ENCODE data around the gene PIGR.

Gene PIGR

DNA sequence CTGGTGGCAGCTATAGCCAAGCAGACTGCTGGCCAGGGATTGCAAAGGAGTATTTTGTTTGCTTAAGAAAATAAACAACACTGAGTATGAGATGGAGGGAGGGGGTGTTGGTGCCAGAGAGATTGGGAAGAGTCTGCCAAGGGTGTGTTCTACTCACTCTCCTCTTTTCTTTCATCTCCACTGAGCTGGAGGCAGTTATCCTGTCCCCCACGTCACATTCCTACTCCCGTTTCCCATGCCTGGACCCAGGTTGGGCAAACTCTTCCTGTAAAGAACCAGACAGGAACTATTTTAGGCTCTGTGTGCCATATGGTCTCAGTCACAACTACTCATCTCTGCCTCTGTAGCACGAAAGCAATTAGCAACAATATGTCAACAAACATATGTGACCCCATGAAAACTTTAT lies 50.4 kb downstream of the PIGR start:
- ChIA-PET POLR2A (no interaction called here), CTCF (interaction anchor here (0.7 to 6.4 kb wide), 6 partner anchors 13 to 161 kb away, joined by 3 to 42 read pairs (median 8); partner anchors contain the start of gene IL20)
- no peak for TF ChIP-seq CTCF (IDR thresholded peaks at IDR 0.05; ENCODE audit: insufficient read depth, low read length, missing control alignments)
- DNase-seq (ENCODE audit: low read depth, low spot score) = no peak
- H3K4me3 ChIP-seq (ENCODE audit: low read depth, low read length) = no peak overlapping the region

DNA sequence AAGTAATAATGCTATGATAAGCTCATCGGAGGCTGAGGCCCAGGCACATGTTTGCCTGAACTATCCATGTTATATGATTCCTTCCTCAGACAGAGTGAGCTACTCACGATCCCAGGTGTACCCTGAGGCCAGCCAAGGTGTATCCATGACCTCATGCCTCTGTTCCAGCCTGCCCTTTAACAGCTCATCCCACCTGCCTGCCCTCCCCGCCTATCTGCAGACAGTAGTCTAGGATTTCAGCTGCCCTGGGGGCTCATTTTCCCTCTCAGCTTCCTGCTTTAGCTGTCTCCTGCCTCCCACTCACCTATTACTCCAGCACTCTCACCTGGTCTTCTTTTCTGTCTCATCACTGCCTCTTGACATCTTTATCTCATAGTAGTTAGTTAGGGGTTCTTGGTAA lies 50.9 kb downstream of the PIGR start:
- ChIA-PET POLR2A (no interaction called here), CTCF (interaction anchor here (0.9 to 6.4 kb wide), 5 partner anchors 13 to 86 kb away, joined by 3 to 42 read pairs (median 9); partner anchors contain the start of gene IL20)
- no peak for TF ChIP-seq CTCF (IDR thresholded peaks at IDR 0.05; ENCODE audit: insufficient read depth, low read length, missing control alignments)
- no peak overlapping the region for H3K4me3 ChIP-seq (ENCODE audit: low read depth, low read length)
- DNase-seq (ENCODE audit: low read depth, low spot score) = no peak

- DNase-seq (ENCODE audit: low read depth, low spot score) = no peak
- no peak for TF ChIP-seq CTCF (IDR thresholded peaks at IDR 0.05; ENCODE audit: insufficient read depth, low read length, missing control alignments)
- ChIA-PET POLR2A (interaction anchor here (0.6 kb wide), 1 partner anchor 64 kb away, joined by 3 read pairs; no protein-coding TSS in a partner anchor), CTCF (interaction anchor here (0.8 to 6.1 kb wide), 5 partner anchors 13 to 84 kb away, joined by 3 to 42 read pairs (median 9); partner anchors contain the start of gene IL20)
- H3K4me3 ChIP-seq (ENCODE audit: low read depth, low read length) = no peak overlapping the region
These were observed 52.9 kb downstream of the PIGR start for GRCh38 chr1:206893380-206893779.

GRCh38 chr1:206892351-206892984 lies 53.8 kb downstream of the PIGR start:
- ChIA-PET POLR2A (no interaction called here), CTCF (interaction anchor here (0.8 to 6.1 kb wide), 5 partner anchors 14 to 228 kb away, joined by 3 to 42 read pairs (median 9); partner anchors contain the start of gene IL20)
- H3K4me3 ChIP-seq (ENCODE audit: low read depth, low read length) = no peak overlapping the region
- no peak for TF ChIP-seq CTCF (IDR thresholded peaks at IDR 0.05; ENCODE audit: insufficient read depth, low read length, missing control alignments)
- no peak for DNase-seq (ENCODE audit: low read depth, low spot score)

GRCh38 chr1:206891412-206891811 lies 54.9 kb downstream of the PIGR start:
- no peak overlapping the region for H3K4me3 ChIP-seq (ENCODE audit: low read depth, low read length)
- ChIA-PET POLR2A (no interaction called here), CTCF (interaction anchor here (2.4 kb wide), 1 partner anchor 21 kb away, joined by 13 read pairs; no protein-coding TSS in a partner anchor)
- no peak for TF ChIP-seq CTCF (IDR thresholded peaks at IDR 0.05; ENCODE audit: insufficient read depth, low read length, missing control alignments)
- no peak for DNase-seq (ENCODE audit: low read depth, low spot score)

DNA sequence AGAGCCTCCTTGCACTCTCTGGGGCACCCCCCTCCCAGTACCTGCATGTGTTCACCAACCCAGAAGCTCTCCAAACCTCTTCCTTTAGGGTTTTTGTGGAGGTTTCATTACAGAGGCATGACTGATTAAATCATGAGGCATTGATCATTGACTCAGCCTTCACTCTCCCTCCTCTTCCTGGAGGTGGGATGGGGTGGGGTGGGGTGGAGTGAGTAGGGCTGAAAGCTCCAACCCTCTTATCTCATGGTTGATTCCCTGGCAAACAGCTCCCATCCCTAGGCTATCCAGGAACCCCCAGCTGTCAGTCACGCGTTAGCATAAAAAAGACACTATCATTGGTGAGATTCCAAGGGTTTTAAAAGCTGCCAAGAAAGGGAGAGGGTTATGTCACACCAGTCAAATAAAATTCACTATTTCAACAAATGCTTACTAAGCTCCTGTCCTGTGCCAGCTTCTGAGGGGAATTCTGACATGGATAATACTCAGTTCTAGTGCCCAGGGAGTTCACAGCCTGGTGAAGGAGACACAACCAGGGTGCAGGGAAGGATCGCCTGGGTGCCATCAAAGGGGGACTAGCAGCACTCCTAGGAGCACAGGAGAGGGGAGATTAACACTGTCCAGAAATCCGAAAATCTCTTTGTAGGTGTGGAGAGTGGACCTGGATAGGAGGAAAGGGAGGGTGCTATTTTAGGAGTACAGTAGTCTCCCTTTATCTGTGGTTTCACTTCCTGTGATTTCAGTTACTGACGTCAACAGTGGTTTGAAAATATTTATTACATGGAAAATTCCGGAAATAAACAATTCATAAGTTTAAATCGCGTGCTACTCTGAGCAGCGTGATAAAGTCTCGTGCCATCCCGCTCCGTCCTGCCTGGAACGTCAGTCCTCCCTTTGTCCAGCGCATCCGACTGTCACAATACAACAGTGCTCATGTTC lies 55.9 kb downstream of the PIGR start:
- TF ChIP-seq CTCF (IDR thresholded peaks at IDR 0.05; ENCODE audit: insufficient read depth, low read length, missing control alignments) = no peak
- CTCF ChIA-PET = interaction anchor here (0.9 to 2.4 kb wide), 4 partner anchors 22 to 163 kb away, joined by 3 to 13 read pairs (median 4); no protein-coding TSS in a partner anchor

More for the DNA sequence above, 55.9 kb downstream of the PIGR start:
- POLR2A ChIA-PET = no interaction called here
- no peak for DNase-seq (ENCODE audit: low read depth, low spot score)
- H3K4me3 ChIP-seq (ENCODE audit: low read depth, low read length) = no peak overlapping the region

Data from AG04449 (cell line).